Raji (cell line): ENCODE measurements around the gene RASGRF1.

Experiments used
- POLR2A ChIP-seq: IDR thresholded peaks from 2 replicates; pipeline ENCODE4 v1.6.1; 2011; ENCODE audit warnings: low read depth, low read length, control low read depth; ENCODE audit not compliant: insufficient read depth

RASGRF1 gene

GRCh38 chr15:79016527-79017170, 73.9 kb downstream of the RASGRF1 start:
- no peak for TF ChIP-seq POLR2A

GRCh38 chr15:79015416-79015815, 75.2 kb downstream of the RASGRF1 start:
- TF ChIP-seq POLR2A: no peak

GRCh38 chr15:79010278-79010677, 80.3 kb downstream of the RASGRF1 start:
- no peak for TF ChIP-seq POLR2A

GRCh38 chr15:79009379-79009778, 81.2 kb downstream of the RASGRF1 start:
- TF ChIP-seq POLR2A: no peak

- TF ChIP-seq POLR2A: no peak
Measured at GRCh38 chr15:79008659-79009058, 81.9 kb downstream of the RASGRF1 start.

- no peak for TF ChIP-seq POLR2A
Measured at GRCh38 chr15:79007066-79007465, 83.5 kb downstream of the RASGRF1 start.

- no peak for TF ChIP-seq POLR2A
Measured at GRCh38 chr15:79006071-79006470, 84.5 kb downstream of the RASGRF1 start.

- peak; percentile 45; the same call in 1 of the 2 replicates for TF ChIP-seq POLR2A
Measured at GRCh38 chr15:79004336-79004735, 86.2 kb downstream of the RASGRF1 start.

- no peak for TF ChIP-seq POLR2A
Measured at GRCh38 chr15:79003896-79004295, 86.7 kb downstream of the RASGRF1 start.

- no peak for TF ChIP-seq POLR2A
Measured at GRCh38 chr15:79003301-79003700, 87.3 kb downstream of the RASGRF1 start.

- TF ChIP-seq POLR2A: no peak
Measured at GRCh38 chr15:79002581-79002980, 88.0 kb downstream of the RASGRF1 start.

GRCh38 chr15:78999636-79000035, 90.9 kb downstream of the RASGRF1 start:
- TF ChIP-seq POLR2A: no peak

- TF ChIP-seq POLR2A: no peak
Measured at GRCh38 chr15:78998526-78998925, 92.1 kb downstream of the RASGRF1 start.

GRCh38 chr15:78997981-78998499, 92.5 kb downstream of the RASGRF1 start:
- no peak for TF ChIP-seq POLR2A

GRCh38 chr15:78996894-78997275, 93.7 kb downstream of the RASGRF1 start:
- TF ChIP-seq POLR2A: no peak

GRCh38 chr15:78995921-78996893, 94.4 kb downstream of the RASGRF1 start:
- no peak for TF ChIP-seq POLR2A

- TF ChIP-seq POLR2A: no peak
Measured at GRCh38 chr15:78993931-78994530, 96.5 kb downstream of the RASGRF1 start.
